ENCODE data around the gene JSRP1.

DNA sequence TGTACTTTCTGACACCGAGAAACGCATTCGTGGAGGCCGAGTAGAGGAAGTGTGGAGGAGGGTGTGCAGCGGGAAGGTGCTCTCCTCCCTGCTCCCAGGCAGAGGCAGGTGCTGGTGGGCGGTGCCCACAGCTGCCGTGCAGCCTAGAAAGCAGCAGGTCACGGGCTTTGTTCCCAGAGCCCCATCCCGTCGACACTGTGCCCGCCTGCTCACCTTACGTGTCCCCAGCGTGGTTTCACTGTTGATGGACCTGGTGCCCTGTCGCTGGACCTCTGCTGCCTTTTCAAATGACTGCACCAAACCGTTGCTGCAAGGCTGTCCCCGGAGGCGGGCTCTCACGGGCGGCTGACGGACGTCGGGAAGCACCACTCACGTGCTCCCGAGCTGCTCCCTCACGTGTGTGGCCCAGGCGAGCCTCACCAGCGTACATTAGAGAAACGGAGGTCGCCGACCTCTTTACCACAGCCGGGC is 40.9 kb downstream of the JSRP1 start:
- TF ChIP-seq, protein P1, sequence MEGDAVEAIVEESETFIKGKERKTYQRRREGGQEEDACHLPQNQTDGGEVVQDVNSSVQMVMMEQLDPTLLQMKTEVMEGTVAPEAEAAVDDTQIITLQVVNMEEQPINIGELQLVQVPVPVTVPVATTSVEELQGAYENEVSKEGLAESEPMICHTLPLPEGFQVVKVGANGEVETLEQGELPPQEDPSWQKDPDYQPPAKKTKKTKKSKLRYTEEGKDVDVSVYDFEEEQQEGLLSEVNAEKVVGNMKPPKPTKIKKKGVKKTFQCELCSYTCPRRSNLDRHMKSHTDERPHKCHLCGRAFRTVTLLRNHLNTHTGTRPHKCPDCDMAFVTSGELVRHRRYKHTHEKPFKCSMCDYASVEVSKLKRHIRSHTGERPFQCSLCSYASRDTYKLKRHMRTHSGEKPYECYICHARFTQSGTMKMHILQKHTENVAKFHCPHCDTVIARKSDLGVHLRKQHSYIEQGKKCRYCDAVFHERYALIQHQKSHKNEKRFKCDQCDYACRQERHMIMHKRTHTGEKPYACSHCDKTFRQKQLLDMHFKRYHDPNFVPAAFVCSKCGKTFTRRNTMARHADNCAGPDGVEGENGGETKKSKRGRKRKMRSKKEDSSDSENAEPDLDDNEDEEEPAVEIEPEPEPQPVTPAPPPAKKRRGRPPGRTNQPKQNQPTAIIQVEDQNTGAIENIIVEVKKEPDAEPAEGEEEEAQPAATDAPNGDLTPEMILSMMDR (conservative IDR thresholded peaks at IDR 0.05; ENCODE audit: low read length): no peak
- no peak for TF ChIP-seq EZH2phosphoT487 (IDR thresholded peaks at IDR 0.05; ENCODE audit: borderline replicate concordance, low read depth, low read length)
